Keratinocyte (primary cell): ENCODE results near the gene LHPP.

ENCODE experiments used
- CTCF ChIP-seq, 3 experiments: IDR thresholded peaks in 1 of 3; conservative IDR thresholded peaks in 1 of 3; optimal IDR thresholded peaks in 1 of 3; 2 replicates in 2 of 3; 3 replicates in 1 of 3; pipeline versions ENCODE3 to v1.5.1; 2011; ENCODE audit warnings: low read length in 3 of 3, mild to moderate bottlenecking in 3 of 3, moderate library complexity in 2 of 3, control low read depth in 1 of 3, inconsistent platforms in 1 of 3; ENCODE audit not compliant: insufficient read depth in 2 of 3; ENCODE audit errors: extremely low read depth in 1 of 3
- EZH2 ChIP-seq: IDR thresholded peaks from one replicate; pipeline ENCODE4 v1.6.1; 2012; ENCODE audit warnings: inconsistent platforms, mild to moderate bottlenecking, low read length, moderate library complexity

DNA sequence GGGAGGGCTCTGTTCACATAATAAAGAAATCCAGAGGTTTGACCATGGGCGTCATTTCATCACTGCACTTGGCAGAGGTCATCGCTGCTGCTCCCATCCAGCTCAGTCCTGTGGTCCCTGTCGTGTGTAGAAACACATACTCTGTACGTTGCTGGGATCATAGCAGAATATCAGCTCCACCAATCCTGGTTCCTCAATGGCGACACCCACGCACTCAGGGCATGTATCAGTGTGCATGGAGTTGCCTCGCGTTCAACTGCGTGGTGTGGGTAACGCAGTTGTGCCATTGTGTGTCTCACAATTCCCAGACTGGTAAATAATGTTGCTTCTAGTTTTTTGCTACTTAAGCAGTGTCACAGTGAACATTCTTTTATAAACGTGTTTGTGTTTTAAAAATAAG lies 111.1 kb downstream of the LHPP start:
- no peak for TF ChIP-seq CTCF (optimal IDR thresholded peaks at IDR 0.05 in 1 of 3, IDR thresholded peaks at IDR 0.05 in 1 of 3, conservative IDR thresholded peaks at IDR 0.05 in 1 of 3; ENCODE audit: extremely low read depth in 1 of 3, insufficient read depth in 2 of 3, low read length in 3 of 3)
- no peak for TF ChIP-seq EZH2
